Fibroblast of skin of left quadriceps (primary cell): ENCODE data around the gene TAF8.

Source experiments
- DNase-seq, 2 experiments: peaks; one replicate each; pipeline ENCODE4 v3.0.0-alpha.2; 2013; ENCODE audit warnings: low read depth in 2 of 2

Gene TAF8

GRCh38 chr6:42059743-42060142, 9.4 kb downstream of the TAF8 start:
- DNase-seq = no peak

GRCh38 chr6:42066156-42066675, 15.9 kb downstream of the TAF8 start:
- DNase-seq = no peak

GRCh38 chr6:42068173-42068572, 17.8 kb downstream of the TAF8 start:
- DNase-seq = no peak

- DNase-seq = no peak
Measured at GRCh38 chr6:42068872-42069522, 18.7 kb downstream of the TAF8 start.

GRCh38 chr6:42071881-42072583, 21.7 kb downstream of the TAF8 start:
- DNase-seq = no peak

GRCh38 chr6:42073287-42073686, 23.0 kb downstream of the TAF8 start:
- DNase-seq = no peak

GRCh38 chr6:42075159-42075838, 25.0 kb downstream of the TAF8 start:
- peak; percentile 31 to 42 for DNase-seq

GRCh38 chr6:42078386-42078785, 28.1 kb downstream of the TAF8 start:
- no peak for DNase-seq

GRCh38 chr6:42079941-42080464, 29.7 kb downstream of the TAF8 start:
- DNase-seq = no peak

GRCh38 chr6:42083530-42083929, 33.2 kb downstream of the TAF8 start:
- no peak for DNase-seq

- no peak for DNase-seq
Measured at GRCh38 chr6:42084889-42085288, 34.6 kb downstream of the TAF8 start.

GRCh38 chr6:42086046-42087035, 36.0 kb downstream of the TAF8 start:
- no peak for DNase-seq

GRCh38 chr6:42088101-42088591, 37.8 kb downstream of the TAF8 start:
- peak in 1 of 2 experiments; percentile 5 for DNase-seq

GRCh38 chr6:42090819-42091717, 40.7 kb downstream of the TAF8 start:
- DNase-seq = no peak

GRCh38 chr6:42091718-42092023, 41.3 kb downstream of the TAF8 start:
- DNase-seq = no peak

GRCh38 chr6:42093582-42094329, 43.4 kb downstream of the TAF8 start:
- no peak for DNase-seq

- DNase-seq = no peak
Measured at GRCh38 chr6:42095094-42095493, 44.8 kb downstream of the TAF8 start.

- no peak for DNase-seq
Measured at GRCh38 chr6:42095776-42096541, 45.6 kb downstream of the TAF8 start.
